ENCODE data around the gene DLX1. TPM values are rescaled to one million over a fixed set of nuclear protein-coding genes. Genes with fewer than 3 reads are reported as not detected.

The DLX1 gene
- total and polyA plus RNA-seq, 2 donors (not counting 1 experiment from before 2014, with no cell fraction given), result 0.09 TPM; not detected in 1

DNA sequence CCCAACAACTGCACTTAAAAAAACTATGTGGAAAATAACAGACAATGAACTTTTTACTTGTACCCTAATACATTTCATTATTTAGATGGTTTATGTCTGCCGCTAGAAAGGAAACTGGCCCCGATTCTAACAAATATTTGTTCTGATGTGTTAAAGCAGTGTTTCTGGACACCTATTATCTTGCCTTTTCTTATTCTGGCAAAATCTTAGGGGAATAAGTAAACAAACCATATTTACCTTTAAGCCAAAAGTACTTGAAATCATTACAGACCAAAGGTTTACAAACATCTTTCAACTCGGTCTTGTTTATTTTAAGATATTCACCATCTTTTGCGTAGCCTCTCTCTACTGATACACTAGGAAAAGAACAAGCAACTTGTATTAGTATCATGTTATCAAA is 11.8 kb upstream of the DLX1 start:
- no peak overlapping the region for H3K27ac ChIP-seq (ENCODE audit: insufficient read depth, low read length)
- no peak overlapping the region for H3K4me3 ChIP-seq (replicated peaks in 1 of 4; ENCODE audit: control extremely low read depth in 1 of 4, insufficient read depth in 1 of 4, low read depth in 3 of 4, low read length in 4 of 4)
- no peaks in the 10 kb centered on the region for H3K27me3 ChIP-seq (ENCODE audit: control insufficient read depth, insufficient read depth, low read length)
- no peak for DNase-seq (ENCODE audit: low read depth in 2 of 2)
- H3K36me3 ChIP-seq (ENCODE audit: control insufficient read depth, insufficient read depth, low read length), result no peaks in the 10 kb centered on the region
- TF ChIP-seq EZH2 (IDR thresholded peaks at IDR 0.05; ENCODE audit: low read length, missing control alignments), result no peak
- H2AFZ ChIP-seq (ENCODE audit: low read length), result no peak overlapping the region
- no peaks in the 10 kb centered on the region for H3K79me2 ChIP-seq (ENCODE audit: control insufficient read depth, insufficient read depth, low read length)
- no peaks in the 10 kb centered on the region for H4K20me1 ChIP-seq (ENCODE audit: control insufficient read depth, extremely low read depth, insufficient read depth, low read length)
- no peak overlapping the region for H3K4me2 ChIP-seq (ENCODE audit: extremely low read depth, insufficient read depth, low read length)
- H3K9ac ChIP-seq (ENCODE audit: insufficient read depth, low read length), result no peak overlapping the region
- H3K4me1 ChIP-seq (ENCODE audit: control insufficient read depth, extremely low read depth, insufficient read depth, low read length), result no peaks in the 10 kb centered on the region
- H3K9me3 ChIP-seq (ENCODE audit: control insufficient read depth, insufficient read depth, low read depth, low read length), result no peaks in the 10 kb centered on the region

DNA sequence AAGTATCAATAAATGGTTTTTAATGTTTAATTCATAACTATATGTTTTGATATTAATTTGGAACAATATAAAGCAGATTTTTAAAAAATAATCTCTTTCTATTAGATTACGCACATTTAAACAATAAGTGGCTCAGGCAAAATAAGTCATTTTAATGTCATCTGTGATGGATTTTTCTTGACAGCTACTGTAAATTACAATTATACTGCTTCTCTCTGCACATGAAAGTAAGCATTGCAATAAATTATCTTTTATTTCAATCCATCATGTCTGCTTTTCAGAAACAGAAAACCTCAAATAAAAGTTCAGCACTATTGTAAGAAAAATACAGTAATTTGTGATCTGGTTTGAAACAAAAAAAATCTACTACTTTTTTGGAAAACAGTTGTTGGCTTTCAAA is 11.1 kb upstream of the DLX1 start:
- DNase-seq (ENCODE audit: low read depth in 2 of 2), result no peak
- no peaks in the 10 kb centered on the region for H3K9me3 ChIP-seq (ENCODE audit: control insufficient read depth, insufficient read depth, low read depth, low read length)
- no peak for TF ChIP-seq EZH2 (IDR thresholded peaks at IDR 0.05; ENCODE audit: low read length, missing control alignments)
- TF ChIP-seq, protein P1, sequence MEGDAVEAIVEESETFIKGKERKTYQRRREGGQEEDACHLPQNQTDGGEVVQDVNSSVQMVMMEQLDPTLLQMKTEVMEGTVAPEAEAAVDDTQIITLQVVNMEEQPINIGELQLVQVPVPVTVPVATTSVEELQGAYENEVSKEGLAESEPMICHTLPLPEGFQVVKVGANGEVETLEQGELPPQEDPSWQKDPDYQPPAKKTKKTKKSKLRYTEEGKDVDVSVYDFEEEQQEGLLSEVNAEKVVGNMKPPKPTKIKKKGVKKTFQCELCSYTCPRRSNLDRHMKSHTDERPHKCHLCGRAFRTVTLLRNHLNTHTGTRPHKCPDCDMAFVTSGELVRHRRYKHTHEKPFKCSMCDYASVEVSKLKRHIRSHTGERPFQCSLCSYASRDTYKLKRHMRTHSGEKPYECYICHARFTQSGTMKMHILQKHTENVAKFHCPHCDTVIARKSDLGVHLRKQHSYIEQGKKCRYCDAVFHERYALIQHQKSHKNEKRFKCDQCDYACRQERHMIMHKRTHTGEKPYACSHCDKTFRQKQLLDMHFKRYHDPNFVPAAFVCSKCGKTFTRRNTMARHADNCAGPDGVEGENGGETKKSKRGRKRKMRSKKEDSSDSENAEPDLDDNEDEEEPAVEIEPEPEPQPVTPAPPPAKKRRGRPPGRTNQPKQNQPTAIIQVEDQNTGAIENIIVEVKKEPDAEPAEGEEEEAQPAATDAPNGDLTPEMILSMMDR (conservative IDR thresholded peaks at IDR 0.05 in 1 of 2, IDR thresholded peaks at IDR 0.05 in 1 of 2; ENCODE audit: low read depth in 1 of 2, low read length in 2 of 2), result no peak
- H3K36me3 ChIP-seq (ENCODE audit: control insufficient read depth, insufficient read depth, low read length), result no peaks in the 10 kb centered on the region
- H4K20me1 ChIP-seq (ENCODE audit: control insufficient read depth, extremely low read depth, insufficient read depth, low read length), result no peaks in the 10 kb centered on the region
- H2AFZ ChIP-seq (ENCODE audit: low read length), result no peak overlapping the region
- H3K4me1 ChIP-seq (ENCODE audit: control insufficient read depth, extremely low read depth, insufficient read depth, low read length), result no peaks in the 10 kb centered on the region
- no peaks in the 10 kb centered on the region for H3K79me2 ChIP-seq (ENCODE audit: control insufficient read depth, insufficient read depth, low read length)
- no peak overlapping the region for H3K9ac ChIP-seq (ENCODE audit: insufficient read depth, low read length)
- H3K4me2 ChIP-seq (ENCODE audit: extremely low read depth, insufficient read depth, low read length), result no peak overlapping the region
- H3K27me3 ChIP-seq (ENCODE audit: control insufficient read depth, insufficient read depth, low read length), result no peaks in the 10 kb centered on the region
- H3K4me3 ChIP-seq (replicated peaks in 1 of 4; ENCODE audit: control extremely low read depth in 1 of 4, insufficient read depth in 1 of 4, low read depth in 3 of 4, low read length in 4 of 4), result no peak overlapping the region
- H3K27ac ChIP-seq (ENCODE audit: insufficient read depth, low read length), result no peak overlapping the region

DNA sequence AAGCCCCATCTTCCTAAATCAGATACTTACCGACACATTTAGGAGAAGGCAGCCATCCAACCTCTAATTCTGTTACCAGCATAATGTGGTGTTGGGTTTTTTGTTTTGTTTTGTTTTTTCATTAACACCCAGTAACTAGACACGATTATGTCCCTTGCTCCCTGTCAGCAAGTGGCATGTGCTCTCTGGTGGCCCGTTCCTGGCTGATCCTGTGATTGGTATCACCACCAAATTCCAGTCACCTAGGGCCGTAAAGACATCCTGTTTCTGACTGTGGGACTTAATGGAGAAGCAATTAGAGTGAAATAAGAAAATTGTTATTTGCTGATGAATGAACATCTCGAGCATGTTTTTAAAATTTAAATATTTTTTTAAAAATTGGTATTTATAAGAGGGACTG is 5.9 kb upstream of the DLX1 start:
- no peak overlapping the region for H2AFZ ChIP-seq (ENCODE audit: low read length)
- peaks cover 37% of the 10 kb centered on the region for H3K27me3 ChIP-seq (ENCODE audit: control insufficient read depth, insufficient read depth, low read length)
- H3K36me3 ChIP-seq (ENCODE audit: control insufficient read depth, insufficient read depth, low read length), result no peaks in the 10 kb centered on the region
- DNase-seq (ENCODE audit: low read depth in 2 of 2), result no peak
- H4K20me1 ChIP-seq (ENCODE audit: control insufficient read depth, extremely low read depth, insufficient read depth, low read length), result no peaks in the 10 kb centered on the region
- no peak overlapping the region for H3K27ac ChIP-seq (ENCODE audit: insufficient read depth, low read length)
- H3K4me3 ChIP-seq (replicated peaks in 1 of 4; ENCODE audit: control extremely low read depth in 1 of 4, insufficient read depth in 1 of 4, low read depth in 3 of 4, low read length in 4 of 4), result no peak overlapping the region
- H3K4me2 ChIP-seq (ENCODE audit: extremely low read depth, insufficient read depth, low read length), result no peak overlapping the region
- no peak for TF ChIP-seq EZH2 (IDR thresholded peaks at IDR 0.05; ENCODE audit: low read length, missing control alignments)
- TF ChIP-seq, protein P1 (conservative IDR thresholded peaks at IDR 0.05 in 1 of 2, IDR thresholded peaks at IDR 0.05 in 1 of 2; ENCODE audit: low read depth in 1 of 2, low read length in 2 of 2), result no peak
- no peak overlapping the region for H3K9ac ChIP-seq (ENCODE audit: insufficient read depth, low read length)
- no peaks in the 10 kb centered on the region for H3K9me3 ChIP-seq (ENCODE audit: control insufficient read depth, insufficient read depth, low read depth, low read length)
- H3K79me2 ChIP-seq (ENCODE audit: control insufficient read depth, insufficient read depth, low read length), result no peaks in the 10 kb centered on the region
- no peaks in the 10 kb centered on the region for H3K4me1 ChIP-seq (ENCODE audit: control insufficient read depth, extremely low read depth, insufficient read depth, low read length)

Measured in fibroblast of lung (primary cell).